ENCODE data around the gene IL15RA.

GRCh38 chr10:6002809-6003510, 25.6 kb upstream of the IL15RA start:
- TF ChIP-seq POLR2A (IDR thresholded peaks at IDR 0.05), result no peak
- no peak for TF ChIP-seq EP300 (IDR thresholded peaks at IDR 0.05)
- TF ChIP-seq CTCF (IDR thresholded peaks at IDR 0.05), result no peak
- no peak for TF ChIP-seq POLR2AphosphoS5 (IDR thresholded peaks at IDR 0.05)

Measured in gastroesophageal sphincter (tissue), 3 donors.